HG03432 (cell line): ENCODE data around the gene PIR.

ENCODE experiments used
- ATAC-seq: cut with Tn5 transposase; IDR thresholded peaks from one replicate; pipeline ENCODE4 v1.9.1; 2021; ENCODE audit warnings: mild to moderate bottlenecking, moderate library complexity; ENCODE audit not compliant: unreplicated experiment

The PIR gene

DNA sequence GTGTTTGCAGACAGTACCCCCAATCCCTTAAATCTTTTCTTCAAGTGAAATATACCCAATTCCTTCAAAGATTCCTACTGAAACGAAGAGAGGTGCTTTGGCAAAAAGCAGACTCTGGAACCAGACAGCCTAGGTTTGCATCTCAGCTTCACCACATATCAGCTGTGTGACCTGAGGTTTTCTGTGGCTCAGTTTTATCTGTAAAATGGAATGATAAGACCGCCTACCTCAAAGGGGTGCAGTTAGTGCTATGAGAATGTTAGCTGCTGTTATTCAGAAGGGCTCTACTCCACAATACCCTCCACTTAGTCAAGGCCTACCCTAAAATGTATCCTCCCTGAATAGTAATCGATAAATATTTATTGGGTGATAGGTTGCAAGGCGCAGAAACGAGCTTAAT, 664 bp downstream of the PIR start:
- no peak for ATAC-seq

GRCh38 chrX:15483891-15484290, 9.2 kb downstream of the PIR start:
- ATAC-seq, result no peak

- no peak for ATAC-seq
These were observed 17.6 kb downstream of the PIR start for GRCh38 chrX:15475486-15475885.

GRCh38 chrX:15475021-15475420, 18.1 kb downstream of the PIR start:
- ATAC-seq, result no peak

GRCh38 chrX:15474028-15474427, 19.1 kb downstream of the PIR start:
- ATAC-seq, result no peak

DNA sequence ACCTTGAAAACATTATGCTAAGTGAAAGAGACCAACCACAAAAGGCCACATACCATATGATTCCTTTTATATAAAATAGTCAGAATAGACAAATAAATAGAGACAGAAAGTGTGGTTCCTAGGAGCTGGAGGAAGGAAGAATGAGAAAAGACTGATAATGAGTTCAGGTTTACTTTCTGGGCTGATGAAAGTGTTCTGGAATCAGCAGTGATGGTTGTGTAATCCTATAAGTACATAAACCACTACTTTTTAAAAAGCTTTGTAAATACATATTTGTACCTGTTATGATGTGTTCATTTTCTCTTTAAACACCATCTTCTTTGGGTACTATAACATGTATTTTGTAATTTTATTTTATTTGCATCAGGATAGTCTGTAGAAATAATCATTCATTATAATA, 20.6 kb downstream of the PIR start:
- no peak for ATAC-seq

DNA sequence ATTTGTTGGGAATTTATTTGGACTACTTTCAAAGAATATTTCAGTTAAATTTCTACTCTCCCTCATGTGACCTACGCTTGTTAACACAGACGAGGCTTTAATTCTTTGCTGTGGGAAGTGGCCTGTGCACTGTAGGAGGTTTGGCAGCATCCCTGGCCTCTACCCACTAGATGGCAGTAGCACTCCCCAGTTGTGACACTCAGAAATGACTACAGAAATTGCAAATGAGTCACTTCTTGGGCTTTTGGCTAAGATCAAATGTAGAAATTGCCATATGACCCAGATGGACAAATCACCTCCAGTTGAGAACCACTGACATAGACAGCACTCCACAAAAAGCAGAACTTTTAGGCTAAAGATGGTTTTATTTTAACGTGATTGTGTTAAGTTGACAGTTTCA, 22.1 kb downstream of the PIR start:
- peak; percentile 82 for ATAC-seq

- ATAC-seq, result no peak
These were observed 23.5 kb downstream of the PIR start for GRCh38 chrX:15469613-15470012.

DNA sequence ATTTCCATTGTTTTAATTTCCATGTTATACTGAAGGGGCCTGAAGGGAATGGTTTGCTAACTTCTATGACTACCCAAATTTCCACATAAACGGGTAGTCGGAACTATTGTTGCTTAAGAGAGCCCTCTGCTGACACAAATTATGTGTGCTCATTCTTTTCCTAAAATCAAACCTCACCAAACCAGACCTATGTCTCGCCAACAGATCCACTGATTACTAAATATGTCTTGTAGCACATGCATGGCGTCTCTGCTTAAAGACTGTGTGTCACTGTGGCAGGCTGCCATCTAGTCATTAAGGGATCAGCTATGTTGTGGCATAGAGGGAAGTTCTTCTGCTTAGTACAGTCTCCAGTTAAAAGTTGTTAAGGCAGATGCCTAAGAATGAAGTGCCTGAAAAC, 25.1 kb downstream of the PIR start:
- no peak for ATAC-seq

- no peak for ATAC-seq
These were observed 27.1 kb downstream of the PIR start for GRCh38 chrX:15465896-15466651.

DNA sequence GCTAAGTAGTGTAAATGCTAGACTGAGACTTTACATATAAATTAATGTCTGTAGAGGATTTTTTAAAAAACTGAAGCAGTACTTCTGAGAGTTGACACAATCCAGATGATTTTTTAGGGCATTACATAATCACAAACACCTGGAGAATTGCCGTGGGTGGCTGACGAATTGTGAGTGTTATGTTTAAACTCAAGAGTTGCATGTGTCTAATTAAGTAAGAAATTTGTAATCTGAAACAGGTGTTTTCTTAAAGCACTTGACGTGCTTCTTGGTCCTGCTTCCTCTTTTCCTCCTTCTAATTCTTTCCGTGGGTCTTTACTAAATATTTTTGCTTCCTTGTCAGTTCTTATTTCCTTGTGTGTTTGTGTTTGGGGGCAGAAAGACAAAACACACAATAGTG, 27.8 kb downstream of the PIR start:
- peak; percentile 81 for ATAC-seq

GRCh38 chrX:15464704-15465103, 28.4 kb downstream of the PIR start:
- ATAC-seq, result no peak

- no peak for ATAC-seq
These were observed 41.2 kb downstream of the PIR start for GRCh38 chrX:15451913-15452312.

- ATAC-seq, result no peak
These were observed 45.0 kb downstream of the PIR start for GRCh38 chrX:15448010-15448639.

- no peak for ATAC-seq
These were observed 51.7 kb downstream of the PIR start for GRCh38 chrX:15441464-15441863.

- ATAC-seq, result peak; percentile 84
These were observed 54.8 kb downstream of the PIR start for GRCh38 chrX:15438332-15438731.

- no peak for ATAC-seq
These were observed 55.4 kb downstream of the PIR start for GRCh38 chrX:15437724-15438123.

DNA sequence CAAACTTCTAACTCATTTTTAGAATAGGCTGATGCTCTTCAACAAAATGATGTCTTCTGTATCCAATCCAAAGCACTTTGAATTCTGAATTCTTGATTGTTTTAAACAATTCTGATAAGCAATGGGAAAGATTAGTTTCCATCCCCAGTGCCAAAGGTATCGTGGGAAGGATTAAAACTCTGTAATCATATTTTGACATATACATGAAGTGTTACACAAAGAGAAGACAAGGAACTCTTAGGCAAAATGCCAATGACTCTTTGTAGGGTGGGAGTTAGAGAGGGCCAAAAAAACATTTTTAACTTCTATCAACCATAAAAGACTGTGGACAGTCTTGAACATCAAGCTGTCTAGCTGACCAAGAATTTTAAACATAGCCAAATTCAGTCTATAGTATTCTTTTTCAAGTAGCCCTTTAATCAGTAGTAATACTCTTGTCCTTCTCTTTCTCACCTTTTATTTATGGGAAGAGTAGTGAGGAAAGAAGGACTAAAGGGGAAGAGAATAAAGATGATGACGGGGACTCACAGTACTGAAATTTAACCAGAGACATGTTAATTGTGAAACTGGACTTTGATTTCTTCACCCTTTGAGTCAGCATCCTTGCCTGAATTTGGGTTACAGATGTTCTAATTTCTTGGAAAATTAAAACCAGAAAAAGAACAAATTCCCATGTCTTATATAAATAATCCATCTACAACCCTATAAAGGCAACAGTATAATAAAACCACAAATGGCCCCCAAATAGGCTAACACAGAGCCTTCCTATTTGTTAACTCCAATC, 57.1 kb downstream of the PIR start:
- no peak for ATAC-seq

DNA sequence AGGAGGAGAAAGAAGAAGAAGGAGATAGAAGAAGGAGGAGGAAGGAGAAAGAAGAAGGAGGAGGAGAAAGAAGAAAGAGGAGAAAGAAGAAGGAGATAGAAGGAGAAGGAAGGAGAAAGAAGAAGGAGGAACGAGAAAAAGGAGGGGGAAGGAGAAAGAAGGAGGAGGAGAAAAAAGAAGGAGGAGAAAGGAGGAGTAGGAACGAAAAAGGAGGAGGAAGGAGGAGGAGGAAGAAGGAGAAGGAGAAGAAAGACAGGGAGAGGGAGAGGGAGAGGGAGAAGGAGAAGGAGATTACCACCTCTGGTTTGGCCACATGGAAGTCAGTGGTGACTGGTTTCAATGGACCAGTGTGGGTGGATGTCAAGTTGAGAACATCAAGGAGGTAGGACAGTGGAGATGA, 58.9 kb downstream of the PIR start:
- ATAC-seq, result no peak

- no peak for ATAC-seq
These were observed 62.5 kb downstream of the PIR start for GRCh38 chrX:15430584-15430983.

GRCh38 chrX:15430076-15430475, 63.1 kb downstream of the PIR start:
- ATAC-seq, result no peak

DNA sequence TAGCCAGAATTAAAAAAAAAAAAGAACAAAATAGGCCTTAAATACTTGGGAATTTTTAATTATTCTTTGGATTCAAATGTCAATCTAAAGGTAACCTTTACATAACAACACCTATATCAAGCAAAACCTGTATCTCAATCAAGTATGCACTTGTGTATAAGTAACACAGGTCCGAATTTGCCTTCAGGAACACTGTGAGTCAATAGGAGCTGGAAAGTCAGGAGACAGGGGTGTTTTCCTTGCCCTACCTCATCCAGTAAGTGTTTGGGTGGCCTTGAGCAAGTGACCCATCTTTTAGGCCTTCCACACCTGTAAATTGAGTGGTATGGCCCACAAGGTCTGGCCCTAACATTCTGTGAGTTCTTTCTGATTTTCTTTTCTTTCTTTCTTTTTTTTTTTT, 68.1 kb downstream of the PIR start:
- ATAC-seq, result no peak
